ENCODE results near the gene COL19A1.

- TF ChIP-seq, protein P1, sequence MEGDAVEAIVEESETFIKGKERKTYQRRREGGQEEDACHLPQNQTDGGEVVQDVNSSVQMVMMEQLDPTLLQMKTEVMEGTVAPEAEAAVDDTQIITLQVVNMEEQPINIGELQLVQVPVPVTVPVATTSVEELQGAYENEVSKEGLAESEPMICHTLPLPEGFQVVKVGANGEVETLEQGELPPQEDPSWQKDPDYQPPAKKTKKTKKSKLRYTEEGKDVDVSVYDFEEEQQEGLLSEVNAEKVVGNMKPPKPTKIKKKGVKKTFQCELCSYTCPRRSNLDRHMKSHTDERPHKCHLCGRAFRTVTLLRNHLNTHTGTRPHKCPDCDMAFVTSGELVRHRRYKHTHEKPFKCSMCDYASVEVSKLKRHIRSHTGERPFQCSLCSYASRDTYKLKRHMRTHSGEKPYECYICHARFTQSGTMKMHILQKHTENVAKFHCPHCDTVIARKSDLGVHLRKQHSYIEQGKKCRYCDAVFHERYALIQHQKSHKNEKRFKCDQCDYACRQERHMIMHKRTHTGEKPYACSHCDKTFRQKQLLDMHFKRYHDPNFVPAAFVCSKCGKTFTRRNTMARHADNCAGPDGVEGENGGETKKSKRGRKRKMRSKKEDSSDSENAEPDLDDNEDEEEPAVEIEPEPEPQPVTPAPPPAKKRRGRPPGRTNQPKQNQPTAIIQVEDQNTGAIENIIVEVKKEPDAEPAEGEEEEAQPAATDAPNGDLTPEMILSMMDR (IDR thresholded peaks at IDR 0.05; ENCODE audit: low read depth, low read length) = no peak
- no peak for TF ChIP-seq EZH2phosphoT487 (IDR thresholded peaks at IDR 0.05; ENCODE audit: low read depth)
Measured at GRCh38 chr6:70145178-70145577, 278.8 kb downstream of the COL19A1 start.

Measured in OCI-LY3 (cell line).